Measurements from ENCODE around the gene REN. TPM values are rescaled to one million over a fixed set of nuclear protein-coding genes. Genes with fewer than 3 reads are reported as not detected.

REN gene
- total RNA-seq, 1 donor from 2014 or later, result not detected

DNA sequence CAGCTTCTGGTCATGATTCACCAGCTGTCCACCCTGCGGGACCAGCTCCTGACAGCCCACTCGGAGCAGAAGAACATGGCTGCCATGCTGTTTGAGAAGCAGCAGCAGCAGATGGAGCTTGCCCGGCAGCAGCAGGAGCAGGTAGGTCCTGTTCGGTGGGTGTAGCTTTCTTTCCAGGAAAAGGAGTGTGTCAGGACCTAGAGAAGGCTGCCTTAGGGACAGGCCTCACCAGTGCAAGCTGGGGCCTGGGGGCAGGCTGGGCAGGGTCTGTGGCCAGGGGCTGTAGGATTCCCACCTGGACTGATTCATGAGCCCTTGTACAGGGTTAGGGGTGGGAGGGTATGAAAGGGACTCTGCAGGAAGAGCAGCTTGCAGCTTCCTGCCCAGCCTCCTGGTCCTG, 49.6 kb downstream of the REN start:
- intact Hi-C loops (cut with micrococcal nuclease), result no loop called here
- no peaks in the 10 kb centered on the region for H3K27me3 ChIP-seq (ENCODE audit: low read depth)
- no peak overlapping the region for H3K4me3 ChIP-seq
- no peak for DNase-seq
- no peaks in the 10 kb centered on the region for H3K9me3 ChIP-seq (replicated peaks)
- peaks cover 6% of the 10 kb centered on the region for H3K4me1 ChIP-seq
- peaks cover 45% of the 10 kb centered on the region for H3K36me3 ChIP-seq
- H3K27ac ChIP-seq (replicated peaks), result no peak overlapping the region
- TF ChIP-seq, protein P1, sequence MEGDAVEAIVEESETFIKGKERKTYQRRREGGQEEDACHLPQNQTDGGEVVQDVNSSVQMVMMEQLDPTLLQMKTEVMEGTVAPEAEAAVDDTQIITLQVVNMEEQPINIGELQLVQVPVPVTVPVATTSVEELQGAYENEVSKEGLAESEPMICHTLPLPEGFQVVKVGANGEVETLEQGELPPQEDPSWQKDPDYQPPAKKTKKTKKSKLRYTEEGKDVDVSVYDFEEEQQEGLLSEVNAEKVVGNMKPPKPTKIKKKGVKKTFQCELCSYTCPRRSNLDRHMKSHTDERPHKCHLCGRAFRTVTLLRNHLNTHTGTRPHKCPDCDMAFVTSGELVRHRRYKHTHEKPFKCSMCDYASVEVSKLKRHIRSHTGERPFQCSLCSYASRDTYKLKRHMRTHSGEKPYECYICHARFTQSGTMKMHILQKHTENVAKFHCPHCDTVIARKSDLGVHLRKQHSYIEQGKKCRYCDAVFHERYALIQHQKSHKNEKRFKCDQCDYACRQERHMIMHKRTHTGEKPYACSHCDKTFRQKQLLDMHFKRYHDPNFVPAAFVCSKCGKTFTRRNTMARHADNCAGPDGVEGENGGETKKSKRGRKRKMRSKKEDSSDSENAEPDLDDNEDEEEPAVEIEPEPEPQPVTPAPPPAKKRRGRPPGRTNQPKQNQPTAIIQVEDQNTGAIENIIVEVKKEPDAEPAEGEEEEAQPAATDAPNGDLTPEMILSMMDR (IDR thresholded peaks at IDR 0.05; ENCODE audit: borderline replicate concordance), result no peak

DNA sequence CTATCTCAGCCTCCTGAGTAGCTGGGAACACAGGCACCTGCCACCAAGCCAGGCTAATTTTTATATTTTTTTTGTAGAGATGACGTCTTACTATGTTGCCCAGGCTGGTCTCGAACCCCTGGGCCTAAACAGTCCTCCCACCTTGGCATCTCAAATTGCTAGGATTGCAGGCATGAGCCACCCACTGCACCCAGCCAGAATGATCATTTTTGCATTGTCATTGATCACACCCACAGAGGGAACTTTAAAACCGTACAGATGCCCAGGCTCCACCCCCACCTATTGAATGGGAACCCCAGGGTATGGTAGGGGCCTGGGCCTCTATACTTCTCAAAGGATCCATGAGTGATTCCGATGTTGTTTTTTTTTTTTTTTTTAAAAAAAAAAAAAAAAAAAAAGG, 51.0 kb downstream of the REN start:
- DNase-seq, result no peak
- intact Hi-C loops (cut with micrococcal nuclease), result no loop called here
- TF ChIP-seq, protein P1 (IDR thresholded peaks at IDR 0.05; ENCODE audit: borderline replicate concordance), result no peak
- H3K4me3 ChIP-seq, result no peak overlapping the region
- no peaks in the 10 kb centered on the region for H3K9me3 ChIP-seq (replicated peaks)
- H3K36me3 ChIP-seq, result peaks cover 32% of the 10 kb centered on the region
- no peaks in the 10 kb centered on the region for H3K27me3 ChIP-seq (ENCODE audit: low read depth)
- no peak overlapping the region for H3K27ac ChIP-seq (replicated peaks)
- peaks cover 16% of the 10 kb centered on the region for H3K4me1 ChIP-seq

DNA sequence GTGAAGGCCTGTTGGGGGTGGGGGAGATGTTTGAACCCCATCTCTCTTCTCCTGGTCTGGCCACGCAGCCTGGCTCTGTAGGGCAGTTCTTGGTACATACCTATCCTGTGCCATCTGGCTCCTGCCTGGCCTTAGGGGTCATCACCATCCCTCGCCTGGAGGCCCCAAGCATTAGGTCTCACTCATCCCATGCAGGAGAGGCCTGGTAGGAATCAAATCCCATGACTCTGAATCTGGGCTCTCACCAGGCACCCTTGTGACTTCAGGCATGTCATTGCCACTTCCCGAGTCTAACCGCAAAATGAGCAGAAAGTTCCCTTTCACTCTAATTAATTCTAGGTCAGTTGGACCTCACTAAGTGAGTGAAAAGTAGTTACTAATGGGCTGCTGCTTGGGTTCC, 51.5 kb downstream of the REN start:
- intact Hi-C loops (cut with micrococcal nuclease), result no loop called here
- no peaks in the 10 kb centered on the region for H3K27me3 ChIP-seq (ENCODE audit: low read depth)
- H3K9me3 ChIP-seq (replicated peaks), result no peaks in the 10 kb centered on the region
- DNase-seq, result no peak
- TF ChIP-seq, protein P1 (IDR thresholded peaks at IDR 0.05; ENCODE audit: borderline replicate concordance), result no peak
- no peak overlapping the region for H3K4me3 ChIP-seq
- H3K4me1 ChIP-seq, result peaks cover 16% of the 10 kb centered on the region
- no peak overlapping the region for H3K27ac ChIP-seq (replicated peaks)
- H3K36me3 ChIP-seq, result peaks cover 27% of the 10 kb centered on the region

DNA sequence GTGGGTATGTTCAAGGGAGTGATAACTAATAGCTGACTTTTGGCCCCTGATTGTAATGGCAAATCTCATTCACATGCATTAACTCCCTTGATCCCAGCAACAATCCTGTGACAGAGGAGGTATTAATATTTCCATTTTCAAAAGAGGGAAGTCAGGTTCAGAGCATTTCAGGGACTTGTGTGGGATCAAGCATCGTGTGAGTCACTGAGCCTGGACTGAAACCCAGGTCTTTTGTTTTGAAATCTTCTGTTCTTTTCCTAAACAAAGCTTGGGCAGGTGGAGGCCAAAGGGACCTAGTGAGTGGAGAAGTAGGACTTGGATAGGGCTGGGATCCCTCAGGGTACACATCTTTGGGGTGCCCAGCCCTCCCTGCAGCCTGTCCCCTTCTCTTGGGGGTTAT, 52.2 kb downstream of the REN start:
- no peak overlapping the region for H3K4me3 ChIP-seq
- H3K36me3 ChIP-seq, result peaks cover 27% of the 10 kb centered on the region
- no peaks in the 10 kb centered on the region for H3K9me3 ChIP-seq (replicated peaks)
- TF ChIP-seq, protein P1 (IDR thresholded peaks at IDR 0.05; ENCODE audit: borderline replicate concordance), result no peak
- intact Hi-C loops (cut with micrococcal nuclease), result no loop called here
- peaks cover 21% of the 10 kb centered on the region for H3K4me1 ChIP-seq
- no peak for DNase-seq
- no peaks in the 10 kb centered on the region for H3K27me3 ChIP-seq (ENCODE audit: low read depth)
- no peak overlapping the region for H3K27ac ChIP-seq (replicated peaks)

DNA sequence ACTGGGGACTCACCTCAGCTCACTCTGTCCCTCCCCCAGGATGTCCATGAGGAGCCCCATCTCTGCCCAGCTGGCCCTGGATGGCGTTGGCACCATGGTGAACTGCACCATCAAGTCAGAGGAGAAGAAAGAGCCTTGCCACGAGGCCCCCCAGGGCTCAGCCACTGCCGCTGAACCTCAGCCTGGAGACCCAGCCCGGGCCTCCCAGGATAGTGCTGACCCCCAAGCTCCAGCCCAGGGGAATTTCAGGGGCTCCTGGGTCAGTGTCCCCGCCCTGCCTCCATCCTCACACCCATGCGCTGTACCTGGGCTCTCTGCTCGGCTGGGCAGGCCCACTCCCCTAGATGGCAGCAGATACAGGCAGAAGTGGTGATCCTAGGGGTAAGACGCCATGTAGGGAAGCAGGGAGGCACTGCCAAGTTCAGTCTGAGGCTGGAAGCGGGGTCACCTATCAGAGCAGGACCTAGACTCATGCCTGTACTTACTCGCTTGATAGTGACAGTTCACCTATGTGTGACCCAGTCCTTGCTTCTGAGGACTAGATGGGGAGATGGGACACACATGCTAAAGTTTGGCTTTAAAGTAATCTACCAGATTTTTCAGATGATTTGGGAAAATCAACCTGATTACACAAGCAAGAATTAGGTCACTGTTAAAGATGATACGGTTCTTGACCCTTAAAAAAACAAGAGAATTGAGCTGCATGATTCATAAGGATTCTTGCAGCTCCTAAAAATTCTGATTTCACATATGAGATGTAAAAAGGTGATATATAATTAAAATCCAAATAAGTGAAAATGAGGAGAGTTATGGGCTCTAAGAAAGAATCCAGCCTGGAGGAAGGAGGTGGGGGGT, 53.0 kb downstream of the REN start:
- Histone ChIP-seq H3K9me3 (replicated peaks) (no peaks in the 10 kb centered on the region), H3K27ac (replicated peaks) (no peak overlapping the region), H3K36me3 (peaks cover 21% of the 10 kb centered on the region), H3K4me1 (peaks cover 28% of the 10 kb centered on the region), H3K27me3 (ENCODE audit: low read depth) (no peaks in the 10 kb centered on the region), H3K4me3 (no peak overlapping the region)
- TF ChIP-seq, protein P1 (IDR thresholded peaks at IDR 0.05; ENCODE audit: borderline replicate concordance), result no peak
- no peak for DNase-seq
- intact Hi-C loops (cut with micrococcal nuclease), result no loop called here
